Activated gamma-delta T cell (primary cell): ENCODE results near the gene AUTS2.

Experiments used
- DNase-seq: peaks from one replicate; lab custom pipeline; 2025; lab: John Stamatoyannopoulos, UW

AUTS2 gene

GRCh38 chr7:70657989-70658632 is 1059.8 kb downstream of the AUTS2 start:
- no peak for DNase-seq

- no peak for DNase-seq
These were observed 1061.0 kb downstream of the AUTS2 start for GRCh38 chr7:70659263-70659662.

- no peak for DNase-seq
These were observed 1062.0 kb downstream of the AUTS2 start for GRCh38 chr7:70660154-70660818.

GRCh38 chr7:70660819-70661191 is 1062.5 kb downstream of the AUTS2 start:
- no peak for DNase-seq

DNA sequence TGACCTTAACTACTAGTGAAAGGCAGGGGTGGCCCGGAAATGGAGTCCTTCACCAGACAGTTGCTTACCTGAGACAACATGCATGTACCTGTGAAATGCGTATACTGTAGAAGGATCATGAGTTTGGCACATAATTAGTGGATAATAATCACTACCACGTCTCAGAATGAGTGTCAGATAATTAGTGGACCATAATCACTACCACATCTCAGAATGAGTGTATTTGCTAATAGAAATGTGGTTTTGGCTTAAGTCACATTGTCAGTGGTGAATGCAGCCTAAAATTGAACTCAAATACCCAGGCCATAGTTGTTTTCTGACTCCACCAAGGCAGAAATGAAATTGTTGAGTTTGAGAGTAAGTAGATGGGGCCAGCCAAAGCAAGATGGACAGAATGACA is 1065.4 kb downstream of the AUTS2 start:
- DNase-seq, result no peak

DNA sequence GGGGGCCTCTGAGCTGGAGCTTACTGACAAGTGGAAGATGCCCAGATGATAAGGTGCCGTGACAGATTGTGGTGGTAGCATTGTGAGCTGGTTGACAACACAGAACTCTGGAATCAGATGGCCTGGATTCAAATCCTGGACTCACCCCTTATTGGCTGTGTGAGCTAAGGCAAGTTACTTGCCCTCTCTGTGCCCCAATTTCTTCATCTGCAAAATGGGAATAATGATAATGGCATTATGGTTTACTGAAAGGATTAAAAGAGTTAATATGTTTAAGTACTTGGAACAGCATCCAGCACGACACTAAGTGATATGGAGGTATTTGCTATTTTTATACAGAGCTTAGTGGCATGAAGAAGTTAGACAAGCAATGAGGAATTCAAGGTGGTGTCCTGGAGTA is 1067.7 kb downstream of the AUTS2 start:
- DNase-seq, result no peak

- DNase-seq, result no peak
These were observed 1069.1 kb downstream of the AUTS2 start for GRCh38 chr7:70667406-70667805.

- DNase-seq, result no peak
These were observed 1070.5 kb downstream of the AUTS2 start for GRCh38 chr7:70668606-70669358.

- DNase-seq, result no peak
These were observed 1071.6 kb downstream of the AUTS2 start for GRCh38 chr7:70669854-70670253.

- DNase-seq, result no peak
These were observed 1072.0 kb downstream of the AUTS2 start for GRCh38 chr7:70670288-70670687.

DNA sequence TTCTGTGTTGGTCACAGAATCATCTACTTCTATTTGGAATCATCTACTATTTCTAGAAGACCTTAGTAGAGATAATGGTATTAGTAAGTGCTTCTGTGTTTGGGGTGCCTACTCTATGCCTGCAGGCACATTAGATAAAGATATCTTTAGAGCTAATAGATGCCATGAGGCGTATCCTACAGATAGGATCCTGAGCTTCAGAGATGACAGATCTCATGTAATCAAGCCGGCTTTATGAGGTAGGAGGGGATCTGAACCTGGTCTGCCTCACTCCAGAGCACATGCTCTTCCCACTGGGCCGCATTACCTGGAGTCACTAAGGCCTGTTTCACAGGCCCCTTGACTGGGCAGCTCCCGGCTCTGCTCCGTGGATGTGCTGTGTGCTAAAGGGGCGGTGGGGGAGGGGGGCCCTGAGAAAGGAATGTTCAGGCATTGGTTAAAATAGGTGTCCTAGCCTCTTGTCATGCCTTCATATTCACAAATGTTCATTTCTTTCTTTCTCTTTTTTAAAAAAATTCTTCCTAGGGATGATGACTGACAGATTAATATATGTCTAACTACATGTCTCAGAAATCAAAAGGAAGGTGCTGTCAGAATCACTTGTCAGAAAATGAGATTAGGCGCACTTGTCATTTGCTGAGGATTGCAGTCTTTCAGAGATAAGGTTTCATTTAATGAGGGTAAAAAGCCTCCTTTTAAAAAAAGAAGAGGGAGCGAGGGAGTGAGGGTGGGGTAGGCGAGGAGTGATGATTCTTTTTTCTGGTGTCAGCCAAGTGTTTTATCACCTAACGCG is 1075.7 kb downstream of the AUTS2 start:
- no peak for DNase-seq

DNA sequence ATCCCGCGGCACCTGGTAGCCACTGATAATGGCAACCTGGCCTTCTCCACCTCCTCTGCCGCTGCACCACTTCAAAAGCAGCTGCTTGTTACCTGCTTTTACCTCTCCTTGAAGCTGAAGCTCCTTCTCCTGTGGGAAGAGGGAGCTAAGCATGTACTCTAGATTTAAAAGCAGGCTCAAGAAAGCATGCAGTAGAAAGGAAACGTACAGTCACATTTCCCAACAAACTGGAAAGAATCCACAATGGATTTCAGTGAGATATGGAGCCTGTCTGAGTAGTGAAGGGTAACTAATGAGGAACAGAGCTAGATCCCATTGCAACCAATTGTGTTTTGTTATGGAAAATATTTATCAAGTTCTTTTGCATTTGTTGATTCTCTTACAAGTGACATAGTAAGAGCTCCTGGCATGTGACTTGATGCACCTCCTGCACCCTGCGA is 1076.3 kb downstream of the AUTS2 start:
- DNase-seq, result no peak

DNA sequence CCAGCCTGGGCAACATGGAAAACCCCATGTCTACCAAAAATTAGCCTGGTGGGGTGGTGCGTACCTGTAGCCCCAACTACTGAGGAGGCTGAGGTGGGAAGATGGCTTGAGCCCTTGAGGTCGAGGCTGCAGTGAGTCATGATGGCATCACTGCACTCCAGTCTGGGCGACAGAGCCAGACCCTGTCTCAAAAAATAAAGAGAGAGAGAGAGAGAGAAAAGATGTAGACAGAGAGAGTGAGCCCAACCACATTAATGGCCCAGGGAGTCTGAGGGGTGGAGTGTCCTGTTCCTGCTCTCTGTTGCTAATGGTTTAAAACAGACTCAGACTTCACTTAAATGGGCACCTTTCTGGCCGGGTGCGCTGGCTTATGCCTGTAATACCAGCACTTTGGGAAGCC is 1078.0 kb downstream of the AUTS2 start:
- DNase-seq, result no peak

DNA sequence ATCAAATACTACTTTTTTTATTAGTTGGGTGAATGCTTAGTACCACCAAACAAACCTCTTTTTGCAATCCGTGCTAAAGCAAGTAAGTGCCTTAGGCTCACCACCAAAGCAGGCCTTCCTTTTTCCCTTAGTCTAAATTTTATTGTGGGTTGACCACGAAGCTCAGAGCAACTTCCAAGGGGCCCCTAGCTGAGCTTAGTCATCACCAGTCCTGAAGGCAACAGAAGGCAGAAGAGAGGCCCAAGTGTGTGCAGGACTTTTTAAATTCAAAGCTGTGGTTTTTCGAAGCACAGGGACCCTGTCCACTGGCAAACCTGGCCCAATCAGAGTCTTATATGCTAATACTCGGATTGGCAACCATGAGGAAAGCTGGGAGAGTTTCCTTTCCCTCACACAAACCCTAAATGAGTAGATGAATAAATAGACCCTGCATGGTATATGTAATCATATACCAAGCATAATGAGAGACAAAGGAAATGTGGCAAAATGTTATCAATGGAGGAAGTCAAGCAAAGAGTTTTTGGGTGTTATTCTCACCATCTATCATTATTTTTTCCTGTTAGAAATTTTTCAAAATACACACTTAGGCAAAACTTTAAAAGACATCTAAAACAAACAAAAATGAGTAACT is 1080.5 kb downstream of the AUTS2 start:
- no peak for DNase-seq

DNA sequence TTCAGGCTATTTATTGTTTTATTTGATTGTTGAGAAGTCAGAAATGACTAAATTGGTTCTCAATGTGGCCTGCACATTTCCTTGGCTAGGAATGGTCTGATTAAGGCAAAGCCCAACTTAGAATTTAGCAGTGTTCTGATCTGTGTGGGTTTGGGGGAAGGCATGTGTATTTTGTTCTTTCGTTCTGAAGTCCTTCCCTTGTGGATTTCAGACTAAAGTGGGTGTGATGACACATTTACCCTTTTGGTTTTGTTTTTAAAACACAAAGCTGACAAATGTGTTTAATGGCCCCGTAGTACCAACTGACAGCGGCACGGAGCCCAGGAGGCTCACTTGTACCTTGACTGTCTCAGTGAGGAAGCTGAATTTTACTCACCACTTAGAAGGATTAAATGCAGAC is 1081.4 kb downstream of the AUTS2 start:
- no peak for DNase-seq

DNA sequence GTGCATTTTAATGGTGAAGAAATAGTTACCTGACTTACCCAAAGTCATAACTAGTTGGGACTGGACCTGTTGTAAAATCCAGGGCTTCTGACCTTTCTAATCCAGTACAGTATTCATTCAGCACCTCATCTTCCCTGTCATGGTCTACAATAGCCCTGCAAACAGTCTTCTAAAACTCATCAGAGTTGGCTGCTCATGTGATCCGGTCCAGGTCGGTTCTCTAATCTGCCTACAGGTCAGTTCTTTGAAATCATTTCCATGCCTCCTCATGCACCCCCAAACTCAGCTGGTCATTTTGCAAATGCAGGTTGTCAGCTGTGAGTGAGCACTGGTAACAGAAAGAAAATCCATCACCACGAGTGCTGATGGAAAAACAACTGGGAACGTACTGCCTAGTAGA is 1082.0 kb downstream of the AUTS2 start:
- DNase-seq, result no peak

DNA sequence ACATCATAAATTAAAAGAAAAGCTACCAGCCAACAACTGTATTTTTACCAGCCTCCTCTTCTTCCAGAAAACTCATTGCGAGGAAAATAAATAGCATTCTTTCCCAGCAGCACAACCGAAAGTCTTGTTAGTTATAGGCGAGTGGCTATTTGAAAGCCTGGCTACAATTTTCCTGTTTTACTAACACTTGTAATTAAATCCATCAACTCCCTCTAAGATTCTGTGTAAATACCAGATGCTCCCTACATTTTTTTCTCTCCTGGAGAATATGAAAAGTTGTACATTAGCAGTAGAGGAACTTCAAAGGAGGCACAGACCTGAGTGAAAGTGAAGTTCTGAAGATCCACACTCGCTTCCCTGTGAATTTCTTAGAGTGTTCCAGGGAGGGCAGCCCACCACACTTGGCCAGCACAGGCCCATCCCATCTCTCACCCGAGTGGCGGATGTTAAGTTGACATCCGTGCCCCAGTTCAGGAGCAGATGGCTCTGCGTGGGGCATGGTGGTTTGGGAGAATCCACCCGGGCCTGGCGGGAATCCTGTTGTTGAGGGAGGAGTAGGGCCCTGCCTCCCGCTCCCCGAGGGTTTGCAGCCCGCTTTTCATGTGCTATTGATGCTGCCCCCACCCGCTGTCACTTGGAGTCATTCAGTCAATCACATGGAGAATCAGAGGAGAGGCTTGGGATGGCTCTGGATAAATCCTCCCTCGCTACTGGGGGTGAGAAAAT is 1082.6 kb downstream of the AUTS2 start:
- no peak for DNase-seq

DNA sequence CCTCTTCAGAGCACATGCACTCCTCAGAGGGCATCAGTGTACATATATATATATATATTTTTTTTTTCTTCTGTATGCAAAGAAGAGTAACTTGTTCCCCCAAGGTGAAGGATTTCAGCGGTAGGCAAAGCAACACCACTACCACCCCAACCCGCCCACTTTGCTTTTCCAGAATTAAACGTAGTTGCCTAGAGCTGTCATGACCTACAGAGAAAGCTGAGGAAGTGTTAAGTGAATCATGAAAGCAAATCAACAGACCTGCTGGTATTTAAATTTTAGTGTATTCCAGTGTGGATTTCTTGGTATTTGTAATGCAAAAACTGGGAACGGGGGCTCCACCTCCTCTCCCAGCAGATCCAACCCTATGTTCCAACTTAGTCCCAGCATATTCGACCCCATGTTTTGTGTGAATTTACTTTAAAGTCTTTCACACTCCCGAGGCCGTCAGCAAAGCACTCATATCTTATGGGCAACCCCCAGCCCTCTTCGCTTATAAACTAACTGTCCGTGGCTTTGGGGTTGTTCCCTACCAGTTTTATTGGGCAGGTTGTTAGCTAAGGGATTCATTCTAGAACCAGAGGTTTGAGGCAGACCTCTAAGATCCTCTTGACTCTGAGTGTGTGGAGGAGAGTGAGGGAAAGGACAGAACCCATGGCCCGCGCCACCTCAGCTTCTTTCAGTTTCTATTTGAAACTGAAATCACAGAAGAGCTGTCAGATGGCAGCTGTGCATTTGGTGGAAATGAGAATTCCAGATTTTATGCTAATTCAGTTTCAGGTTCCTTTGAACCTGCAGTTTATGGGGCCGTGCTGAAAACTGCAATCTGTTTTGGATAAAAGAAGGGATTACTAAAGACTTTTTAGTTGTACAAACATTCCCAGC is 1083.4 kb downstream of the AUTS2 start:
- DNase-seq, result no peak

DNA sequence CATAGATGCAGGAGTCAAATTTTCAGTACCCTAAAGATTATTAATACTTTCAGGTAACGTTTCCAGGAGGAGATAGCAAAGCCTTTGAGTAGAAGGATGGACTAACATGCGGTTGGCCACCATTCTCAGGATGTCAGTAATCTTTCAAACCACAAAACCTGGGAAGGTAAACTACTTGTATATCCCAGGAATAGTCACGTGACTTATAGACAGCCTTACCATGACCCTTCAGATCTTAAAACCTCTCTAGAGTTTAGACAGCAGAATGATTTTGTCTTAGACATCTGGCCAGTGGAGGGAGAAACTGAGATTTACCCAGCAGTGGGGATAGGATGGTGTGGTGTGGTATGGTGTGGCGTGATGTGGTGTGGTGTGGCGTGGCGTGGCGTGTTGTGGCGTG is 1085.9 kb downstream of the AUTS2 start:
- no peak for DNase-seq

DNA sequence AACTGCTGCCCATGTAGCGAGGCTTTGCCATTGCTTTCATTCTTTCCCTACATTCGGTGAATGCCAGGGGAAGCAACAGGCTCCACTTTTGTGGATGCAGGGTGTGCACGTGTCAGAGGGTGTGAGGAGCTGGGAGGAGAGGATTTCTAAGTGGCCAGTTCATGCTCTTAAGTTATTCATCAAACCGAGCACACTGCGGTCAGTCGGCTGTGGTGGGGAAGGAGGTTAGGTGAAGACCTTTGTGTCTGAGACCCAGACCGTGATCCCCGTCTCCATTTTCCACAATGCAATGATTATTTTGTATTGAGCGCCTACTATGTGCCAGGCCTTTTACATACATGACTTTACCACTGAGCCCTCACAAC is 1095.0 kb downstream of the AUTS2 start:
- DNase-seq, result no peak
